HG02852 (cell line): ENCODE measurements around the gene TMPRSS6.

Experiments
- ATAC-seq: cut with Tn5 transposase; IDR thresholded peaks from one replicate; pipeline ENCODE4 v1.9.1; 2021; ENCODE audit warnings: mild to moderate bottlenecking, moderate library complexity; ENCODE audit not compliant: unreplicated experiment

The TMPRSS6 gene

GRCh38 chr22:37119872-37120271 is 10.4 kb upstream of the TMPRSS6 start:
- ATAC-seq: no peak

- no peak for ATAC-seq
Observed at GRCh38 chr22:37118083-37118482, 8.6 kb upstream of the TMPRSS6 start.

- ATAC-seq: no peak
Observed at GRCh38 chr22:37117092-37117491, 7.6 kb upstream of the TMPRSS6 start.

- ATAC-seq: no peak
Observed at GRCh38 chr22:37115032-37115431, 5.5 kb upstream of the TMPRSS6 start.

GRCh38 chr22:37113757-37114156 is 4.2 kb upstream of the TMPRSS6 start:
- ATAC-seq: no peak

GRCh38 chr22:37112084-37112728 is 2.7 kb upstream of the TMPRSS6 start:
- ATAC-seq: no peak

- ATAC-seq: no peak
Observed at GRCh38 chr22:37111156-37111717, 1.7 kb upstream of the TMPRSS6 start.

- no peak for ATAC-seq
Observed at GRCh38 chr22:37107816-37108621, 1.5 kb downstream of the TMPRSS6 start.

GRCh38 chr22:37105990-37106389 is 3.5 kb downstream of the TMPRSS6 start:
- no peak for ATAC-seq

- ATAC-seq: no peak
Observed at GRCh38 chr22:37105154-37105553, 4.4 kb downstream of the TMPRSS6 start.

- ATAC-seq: no peak
Observed at GRCh38 chr22:37103656-37104452, 5.7 kb downstream of the TMPRSS6 start.

GRCh38 chr22:37103151-37103550 is 6.4 kb downstream of the TMPRSS6 start:
- ATAC-seq: no peak

GRCh38 chr22:37101311-37102066 is 8.0 kb downstream of the TMPRSS6 start:
- no peak for ATAC-seq

GRCh38 chr22:37100589-37101127 is 8.9 kb downstream of the TMPRSS6 start:
- ATAC-seq: no peak

GRCh38 chr22:37098976-37099591 is 10.4 kb downstream of the TMPRSS6 start:
- no peak for ATAC-seq

GRCh38 chr22:37097346-37097745 is 12.2 kb downstream of the TMPRSS6 start:
- no peak for ATAC-seq

- no peak for ATAC-seq
Observed at GRCh38 chr22:37095113-37095512, 14.4 kb downstream of the TMPRSS6 start.

- no peak for ATAC-seq
Observed at GRCh38 chr22:37094239-37094638, 15.3 kb downstream of the TMPRSS6 start.

GRCh38 chr22:37092997-37093396 is 16.5 kb downstream of the TMPRSS6 start:
- ATAC-seq: no peak

- no peak for ATAC-seq
Observed at GRCh38 chr22:37091994-37092393, 17.5 kb downstream of the TMPRSS6 start.
